ENCODE data around the gene TIGD1.

The TIGD1 gene

GRCh38 chr2:232503809-232504323, 46.5 kb downstream of the TIGD1 start:
- H3K4me1 ChIP-seq (ENCODE audit: control insufficient read depth, insufficient read depth, low read length): peaks cover 3% of the 10 kb centered on the region
- peaks cover 57% of the 10 kb centered on the region for H3K27me3 ChIP-seq (replicated peaks; ENCODE audit: control insufficient read depth, insufficient read depth, low read length)
- no peak for DNase-seq (ENCODE audit: low read depth)
- no peak overlapping the region for H3K4me3 ChIP-seq (ENCODE audit: low read length)
- H3K9me3 ChIP-seq (ENCODE audit: control insufficient read depth, low read length): no peaks in the 10 kb centered on the region
- H3K36me3 ChIP-seq (ENCODE audit: control insufficient read depth, insufficient read depth, low read length, severe bottlenecking): no peaks in the 10 kb centered on the region
- H3K9ac ChIP-seq (ENCODE audit: low read length): no peak overlapping the region

DNA sequence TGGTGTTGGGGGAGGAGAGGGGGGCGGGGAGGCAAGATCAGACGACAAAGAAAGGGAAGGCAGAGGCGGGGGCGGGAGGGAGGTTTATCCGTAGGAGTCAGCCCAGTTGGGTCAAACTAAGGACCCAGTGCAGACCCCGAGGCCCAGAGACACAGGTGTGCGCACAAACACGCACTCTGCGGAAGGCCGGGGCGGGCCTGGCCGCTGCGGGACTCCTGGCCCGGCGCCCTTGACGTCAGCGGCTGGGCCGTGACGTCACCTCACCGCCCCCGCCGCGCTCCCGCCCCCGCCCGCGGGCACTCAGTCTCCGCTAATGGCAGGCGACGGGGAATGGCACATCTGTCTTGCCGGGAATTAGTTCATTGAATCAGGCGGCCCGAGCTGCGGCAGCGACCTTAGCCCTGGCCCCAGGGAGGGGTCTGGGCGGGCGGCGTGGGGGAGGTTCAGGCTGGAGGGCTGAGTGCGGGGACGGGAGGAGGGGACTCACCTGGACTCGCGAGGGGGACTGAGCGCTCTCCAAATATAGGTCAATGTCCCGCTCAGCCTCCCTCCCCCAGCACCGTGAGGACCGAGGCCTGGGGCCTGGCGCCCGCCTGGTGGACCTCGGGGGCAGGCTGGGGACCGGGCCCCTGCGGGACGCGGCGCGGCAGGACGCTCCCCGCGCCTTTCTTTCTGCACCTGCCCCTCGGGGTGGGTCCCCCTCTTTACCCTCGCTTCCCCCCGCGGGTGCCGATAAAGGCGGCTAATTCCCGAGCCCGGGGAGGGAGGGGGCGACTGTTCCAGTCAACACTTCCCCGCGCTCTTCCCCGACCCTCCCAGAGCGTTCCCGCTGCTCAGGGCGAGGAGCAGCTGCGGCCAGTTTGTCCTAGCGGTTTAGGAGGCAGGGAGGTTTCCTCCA, 47.2 kb downstream of the TIGD1 start:
- peak; percentile 48 for DNase-seq (ENCODE audit: low read depth)
- Histone ChIP-seq H3K27me3 (replicated peaks; ENCODE audit: control insufficient read depth, insufficient read depth, low read length) (peaks cover 63% of the 10 kb centered on the region), H3K9ac (ENCODE audit: low read length) (no peak overlapping the region), H3K4me1 (ENCODE audit: control insufficient read depth, insufficient read depth, low read length) (peaks cover 3% of the 10 kb centered on the region), H3K9me3 (ENCODE audit: control insufficient read depth, low read length) (no peaks in the 10 kb centered on the region), H3K36me3 (ENCODE audit: control insufficient read depth, insufficient read depth, low read length, severe bottlenecking) (no peaks in the 10 kb centered on the region), H3K4me3 (ENCODE audit: low read length) (no peak overlapping the region)

GRCh38 chr2:232502511-232502910, 47.8 kb downstream of the TIGD1 start:
- peaks cover 62% of the 10 kb centered on the region for H3K27me3 ChIP-seq (replicated peaks; ENCODE audit: control insufficient read depth, insufficient read depth, low read length)

DNA sequence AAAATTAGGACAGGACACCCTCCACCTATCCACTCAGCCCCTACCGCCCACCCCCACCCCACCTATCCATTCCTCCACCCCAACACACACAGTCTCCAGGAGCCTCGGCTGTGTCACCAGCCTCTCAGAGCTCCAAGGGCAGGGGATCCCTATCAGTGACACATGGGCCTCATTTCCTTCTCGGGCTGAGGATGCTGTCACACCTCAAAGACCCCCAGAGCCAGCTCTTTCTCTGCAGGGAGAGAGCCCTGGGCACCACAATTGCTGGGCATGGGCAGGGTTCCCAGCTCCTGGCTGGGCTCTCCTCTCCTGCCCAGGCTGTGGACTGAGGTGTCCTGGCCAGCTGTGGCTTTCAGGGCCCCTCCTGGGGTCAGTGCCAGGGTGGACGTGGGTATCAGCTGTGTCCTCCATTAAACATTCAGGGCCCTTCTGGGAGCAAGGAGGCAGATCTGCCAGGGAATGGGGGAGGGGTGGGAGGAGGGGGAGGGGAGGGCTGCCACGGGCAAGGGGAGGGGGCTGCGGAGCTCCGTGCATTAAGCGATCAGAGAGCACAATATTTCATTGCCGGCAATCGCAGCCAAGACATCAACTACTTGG, 48.5 kb downstream of the TIGD1 start:
- H3K27me3 ChIP-seq (replicated peaks; ENCODE audit: control insufficient read depth, insufficient read depth, low read length): peaks cover 57% of the 10 kb centered on the region
- H3K9me3 ChIP-seq (ENCODE audit: control insufficient read depth, low read length): no peaks in the 10 kb centered on the region
- no peaks in the 10 kb centered on the region for H3K36me3 ChIP-seq (ENCODE audit: control insufficient read depth, insufficient read depth, low read length, severe bottlenecking)
- no peak overlapping the region for H3K4me3 ChIP-seq (ENCODE audit: low read length)
- no peak overlapping the region for H3K9ac ChIP-seq (ENCODE audit: low read length)
- peaks cover 3% of the 10 kb centered on the region for H3K4me1 ChIP-seq (ENCODE audit: control insufficient read depth, insufficient read depth, low read length)
- DNase-seq (ENCODE audit: low read depth): no peak

More at GRCh38 chr2:232502511-232502910, 47.8 kb downstream of the TIGD1 start:
- Histone ChIP-seq H3K36me3 (ENCODE audit: control insufficient read depth, insufficient read depth, low read length, severe bottlenecking) (no peaks in the 10 kb centered on the region), H3K9me3 (ENCODE audit: control insufficient read depth, low read length) (no peaks in the 10 kb centered on the region), H3K4me3 (ENCODE audit: low read length) (no peak overlapping the region), H3K4me1 (ENCODE audit: control insufficient read depth, insufficient read depth, low read length) (peaks cover 3% of the 10 kb centered on the region), H3K9ac (ENCODE audit: low read length) (no peak overlapping the region)
- no peak for DNase-seq (ENCODE audit: low read depth)

DNA sequence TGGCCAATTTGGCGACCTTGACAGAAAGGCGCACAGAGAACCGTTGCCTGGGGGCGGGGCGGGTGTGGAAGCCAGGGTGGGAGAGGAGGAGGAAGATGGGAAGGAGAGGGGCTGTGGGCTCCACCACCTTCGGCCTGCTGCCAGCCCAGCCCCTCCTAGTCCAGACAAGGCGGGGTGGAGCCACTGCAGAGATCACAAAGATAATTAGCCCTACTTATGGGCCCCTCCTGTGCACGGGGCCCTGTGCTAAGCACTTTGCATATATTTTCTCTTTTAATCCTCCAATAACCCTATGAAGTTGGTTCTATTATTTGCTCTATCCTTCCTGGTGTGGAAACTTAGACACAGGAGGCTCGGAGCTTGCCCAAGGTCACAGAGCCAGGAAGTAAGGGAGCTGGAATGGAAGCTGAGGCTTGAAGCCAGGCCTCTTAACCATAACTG, 49.0 kb downstream of the TIGD1 start:
- H3K4me1 ChIP-seq (ENCODE audit: control insufficient read depth, insufficient read depth, low read length): peaks cover 3% of the 10 kb centered on the region
- no peaks in the 10 kb centered on the region for H3K9me3 ChIP-seq (ENCODE audit: control insufficient read depth, low read length)
- peaks cover 52% of the 10 kb centered on the region for H3K27me3 ChIP-seq (replicated peaks; ENCODE audit: control insufficient read depth, insufficient read depth, low read length)
- no peak for DNase-seq (ENCODE audit: low read depth)
- no peaks in the 10 kb centered on the region for H3K36me3 ChIP-seq (ENCODE audit: control insufficient read depth, insufficient read depth, low read length, severe bottlenecking)
- no peak overlapping the region for H3K4me3 ChIP-seq (ENCODE audit: low read length)
- no peak overlapping the region for H3K9ac ChIP-seq (ENCODE audit: low read length)

- peaks cover 36% of the 10 kb centered on the region for H3K27me3 ChIP-seq (replicated peaks; ENCODE audit: control insufficient read depth, insufficient read depth, low read length)
Measured at GRCh38 chr2:232498452-232498851, 51.9 kb downstream of the TIGD1 start.

More at GRCh38 chr2:232498452-232498851, 51.9 kb downstream of the TIGD1 start:
- Histone ChIP-seq H3K36me3 (ENCODE audit: control insufficient read depth, insufficient read depth, low read length, severe bottlenecking) (no peaks in the 10 kb centered on the region), H3K4me3 (ENCODE audit: low read length) (no peak overlapping the region), H3K9ac (ENCODE audit: low read length) (no peak overlapping the region), H3K9me3 (ENCODE audit: control insufficient read depth, low read length) (no peaks in the 10 kb centered on the region), H3K4me1 (ENCODE audit: control insufficient read depth, insufficient read depth, low read length) (peaks cover 3% of the 10 kb centered on the region)
- DNase-seq (ENCODE audit: low read depth): no peak

All from adipocyte (in vitro differentiated cells).